ENCODE measurements around the gene ANKRD24. TPM values are rescaled to one million over a fixed set of nuclear protein-coding genes. Genes with fewer than 3 reads are reported as not detected.
"Not testable (repeated sequence)": the region's sequence is repeated elsewhere in the genome, so short reads cannot be mapped to it uniquely, and the experiment has no call there.

Gene ANKRD24
- 1 to 10 TPM; 1.1 to 1.3 TPM for total RNA-seq

DNA sequence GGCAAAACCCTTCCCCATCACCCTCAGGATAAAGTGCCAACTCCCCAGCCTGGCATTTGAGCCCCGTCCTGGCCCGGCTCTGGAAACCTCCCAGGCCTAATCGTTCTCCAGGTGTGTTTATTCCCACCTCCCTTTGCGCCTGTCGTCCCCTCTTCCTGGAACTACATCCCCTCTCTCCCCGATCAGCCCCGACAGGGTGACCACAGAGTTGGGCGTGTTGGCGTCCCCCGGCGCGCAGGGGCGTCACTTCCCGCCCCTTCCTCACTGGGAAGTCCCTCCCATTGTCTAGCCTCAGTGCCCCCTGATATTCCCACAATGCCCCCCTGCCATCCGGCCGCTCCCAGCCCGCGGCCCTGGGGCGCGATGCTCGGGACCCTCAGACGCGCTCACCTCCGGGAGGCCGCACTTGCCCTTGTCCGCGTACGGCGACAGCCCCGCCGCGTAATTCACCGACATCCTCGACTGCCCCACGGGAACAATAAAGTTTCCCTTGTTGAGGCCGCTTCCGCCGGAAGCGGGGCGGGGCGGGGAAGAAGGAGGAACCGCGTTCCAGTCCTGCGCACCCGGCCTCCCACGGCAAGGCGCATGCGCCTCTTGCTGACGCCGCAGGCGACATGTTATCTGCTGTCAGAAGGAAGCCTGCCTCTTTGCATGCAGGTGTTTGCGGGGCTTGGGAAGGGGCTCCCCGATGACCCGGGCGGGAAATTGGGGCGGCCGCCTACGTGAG lies at the start of gene ANKRD24, which contains the start of gene SIRT6:
TSS of gene ANKRD24 (plus strand) at position 606 of the 727 bp plus-strand sequence. CDS start 3,737 bp downstream, outside the sequence.
TSS of gene SIRT6 (minus strand) at position 480 of the 727 bp plus-strand sequence. CDS start at position 456, 24 bp downstream.
- peaks cover 30% of the 10 kb centered on the region for H3K4me1 Mint-ChIP-seq
- CTCF ChIA-PET = no interaction called here

DNA sequence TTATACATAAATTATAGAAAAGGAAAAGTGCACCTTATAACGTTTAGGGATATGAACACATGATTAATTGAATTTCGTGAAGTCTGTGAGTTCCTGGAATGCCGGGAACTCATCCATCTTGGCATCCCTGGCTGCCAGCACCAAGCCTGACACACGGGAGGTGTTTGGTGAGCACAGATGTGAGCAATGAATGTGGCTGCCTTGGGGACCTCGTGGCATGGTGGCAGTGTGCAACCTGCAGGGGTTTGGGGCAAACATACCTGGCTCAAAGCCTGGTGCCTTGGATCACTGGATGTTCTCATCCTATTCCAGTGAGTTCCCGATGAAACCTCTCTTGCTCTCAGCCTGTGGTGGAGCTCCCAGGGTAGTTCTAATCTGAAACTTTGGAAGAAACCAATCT lies 48.1 kb upstream of the ANKRD24 start:
- intact Hi-C loops (cut with DNase I, micrococcal nuclease) = no loop called here
- no peak overlapping the region for H3K4me3 Mint-ChIP-seq
- no peak overlapping the region for H3K27ac Mint-ChIP-seq
- no peak for DNase-seq
- no peaks in the 10 kb centered on the region for H3K27me3 Mint-ChIP-seq
- no peaks in the 10 kb centered on the region for H3K36me3 Mint-ChIP-seq (ENCODE audit: low read depth)
- ChIA-PET CTCF (no interaction called here), POLR2A (no interaction called here)
- no peaks in the 10 kb centered on the region for H3K9me3 Mint-ChIP-seq (ENCODE audit: low read depth)
- no peak for ATAC-seq
- no peaks in the 10 kb centered on the region for H3K4me1 Mint-ChIP-seq

More for the DNA sequence above, at the start of gene ANKRD24, which contains the start of gene SIRT6:
- peak within 1 kb of the TSS; percentile 93 for H3K27ac Mint-ChIP-seq
- DNase-seq = peak; percentile 98
- POLR2A ChIA-PET = no interaction called here
- peak within 1 kb of the TSS; percentile 92 for H3K4me3 Mint-ChIP-seq
- intact Hi-C loops (cut with DNase I, micrococcal nuclease) = loop anchor here in 1 of 2 experiments (1.0 to 5.0 kb wide), 15 partner anchors 58 to 905 kb away; partner anchors contain the start of genes APBA3, CHAF1A, DAPK3 and DOHH
- H3K36me3 Mint-ChIP-seq (ENCODE audit: low read depth) = peaks cover 17% of the 10 kb centered on the region
- no peaks in the 10 kb centered on the region for H3K9me3 Mint-ChIP-seq (ENCODE audit: low read depth)
- no peaks in the 10 kb centered on the region for H3K27me3 Mint-ChIP-seq
- peak; percentile 84 for ATAC-seq

- ATAC-seq; H3K36me3 Mint-ChIP-seq (ENCODE audit: low read depth); H3K27ac Mint-ChIP-seq; DNase-seq; H3K27me3 Mint-ChIP-seq; POLR2A ChIA-PET; H3K9me3 Mint-ChIP-seq (ENCODE audit: low read depth); H3K4me1 Mint-ChIP-seq; H3K4me3 Mint-ChIP-seq; CTCF ChIA-PET: not testable (repeated sequence)
- intact Hi-C loops (cut with DNase I, micrococcal nuclease) = loop anchor here (5.0 kb wide), 2 partner anchors 68 to 148 kb away; partner anchors contain the start of genes EEF2 (in 1 of the 2) and ZBTB7A (in 1 of the 2)
Measured at GRCh38 chr19:4135386-4135785, 47.1 kb upstream of the ANKRD24 start.

DNA sequence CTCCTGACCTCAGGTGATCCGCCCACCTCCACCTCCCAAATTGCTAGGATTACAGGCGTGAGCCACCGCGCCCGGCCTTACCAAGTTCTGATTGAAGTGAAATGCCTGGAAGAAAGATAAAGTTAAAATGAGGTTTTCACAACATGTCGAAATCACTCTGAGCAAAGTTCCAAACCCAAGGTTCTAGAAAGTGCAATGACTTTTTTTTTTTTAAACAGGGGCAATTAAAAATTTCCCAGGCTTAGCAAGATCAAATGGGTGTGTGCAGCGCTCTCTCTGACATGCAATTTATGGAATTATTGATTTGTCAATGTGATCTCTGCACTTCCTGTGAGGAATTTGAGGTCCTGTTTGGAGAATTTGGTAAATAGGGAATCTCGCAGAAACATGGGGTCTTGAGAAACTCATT lies 45.8 kb upstream of the ANKRD24 start:
- Mint-ChIP-seq H3K27ac (no peak overlapping the region), H3K36me3 (ENCODE audit: low read depth) (no peaks in the 10 kb centered on the region), H3K9me3 (ENCODE audit: low read depth) (no peaks in the 10 kb centered on the region), H3K4me1 (peaks cover 10% of the 10 kb centered on the region), H3K27me3 (no peaks in the 10 kb centered on the region), H3K4me3 (no peak overlapping the region)
- intact Hi-C loops (cut with DNase I, micrococcal nuclease) = loop anchor here (5.0 kb wide), 2 partner anchors 69 to 149 kb away; partner anchors contain the start of genes EEF2 (in 1 of the 2) and ZBTB7A (in 1 of the 2)
- ATAC-seq (no peak), DNase-seq (no peak)
- CTCF ChIA-PET = no interaction called here
- POLR2A ChIA-PET = no interaction called here

DNA sequence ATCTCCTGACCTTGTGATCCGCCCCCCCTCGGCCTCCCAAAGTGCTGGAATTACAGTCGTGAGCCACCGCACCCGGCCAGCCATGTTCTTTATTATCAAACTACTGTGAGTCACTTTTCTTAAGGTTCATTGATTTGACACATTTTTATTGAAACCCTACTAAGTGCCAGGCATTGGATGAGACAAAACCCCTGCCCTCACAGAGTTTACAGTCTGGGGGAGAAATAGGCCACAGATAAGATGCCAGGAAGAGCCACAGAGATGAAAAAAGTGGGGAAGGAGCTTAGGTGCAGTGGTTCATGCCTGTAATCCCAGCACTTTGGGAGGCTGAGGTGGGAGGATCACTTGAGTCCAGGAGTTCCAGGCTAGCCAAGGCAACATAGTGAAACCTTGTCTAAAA lies 44.0 kb upstream of the ANKRD24 start:
- intact Hi-C loops (cut with DNase I, micrococcal nuclease) = loop anchor here (5.0 kb wide), 2 partner anchors 71 to 151 kb away; partner anchors contain the start of genes EEF2 (in 1 of the 2) and ZBTB7A (in 1 of the 2)
- CTCF ChIA-PET = interaction anchor here (1.2 to 1.3 kb wide), 2 partner anchors 24 to 63 kb away, joined by 4 read pairs; no protein-coding TSS in a partner anchor

DNA sequence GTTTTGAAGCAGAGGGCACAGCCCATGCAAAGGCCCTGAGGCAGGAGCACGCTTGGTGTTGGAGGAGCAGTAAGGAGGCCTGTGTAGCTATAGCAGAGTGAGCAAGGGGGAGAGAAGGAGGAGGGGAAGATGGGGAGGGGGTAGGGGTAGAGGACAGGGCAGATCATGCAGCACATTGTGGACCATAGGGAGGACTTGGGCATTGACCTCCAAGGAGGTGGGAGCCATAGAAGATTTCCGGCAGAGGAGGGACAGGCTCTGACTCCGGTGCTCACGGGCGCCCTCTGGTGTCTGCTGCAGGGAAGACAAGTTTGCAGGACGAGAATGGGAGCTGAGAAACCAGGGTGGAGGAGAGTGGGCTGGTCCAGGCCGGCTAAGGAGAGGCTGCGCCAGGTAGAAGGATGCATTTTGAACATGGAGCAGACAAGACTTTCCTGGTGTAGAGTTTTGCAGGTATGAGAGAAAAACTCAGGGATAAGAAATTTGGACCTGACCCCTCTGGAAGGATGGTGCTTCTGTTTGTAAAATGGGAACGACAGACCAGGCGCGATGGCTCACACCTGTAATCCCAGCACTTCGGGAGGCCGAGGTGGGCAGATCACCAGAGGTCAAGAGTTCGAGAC lies 42.8 kb upstream of the ANKRD24 start:
- H3K9me3 Mint-ChIP-seq (ENCODE audit: low read depth) = no peaks in the 10 kb centered on the region
- POLR2A ChIA-PET = interaction anchor here (1.1 kb wide), 1 partner anchor 77 kb away, joined by 3 read pairs; no protein-coding TSS in a partner anchor
- intact Hi-C loops (cut with DNase I, micrococcal nuclease) = loop anchor here (1.0 to 10.0 kb wide), 6 partner anchors 15 to 153 kb away; partner anchors contain the start of genes EEF2 (in 1 of the 2), MAP2K2 (in 1 of the 2) and ZBTB7A (in 1 of the 2)
- peak overlapping the region; percentile 34 for H3K27ac Mint-ChIP-seq
- peaks cover 3% of the 10 kb centered on the region for H3K27me3 Mint-ChIP-seq
- H3K4me1 Mint-ChIP-seq = peaks cover 10% of the 10 kb centered on the region
- CTCF ChIA-PET = interaction anchor here (0.6 to 2.3 kb wide), 29 partner anchors 8 to 625 kb away, joined by 3 to 13 read pairs (median 4); partner anchors contain the start of genes CREB3L3, EEF2 and MRPL54
- ATAC-seq = peak; percentile 92
- DNase-seq = peak; percentile 94
- H3K36me3 Mint-ChIP-seq (ENCODE audit: low read depth) = no peaks in the 10 kb centered on the region
- H3K4me3 Mint-ChIP-seq = peak overlapping the region; percentile 23

More for the DNA sequence above, 44.0 kb upstream of the ANKRD24 start:
- Mint-ChIP-seq H3K27me3 (no peaks in the 10 kb centered on the region), H3K4me1 (peaks cover 10% of the 10 kb centered on the region), H3K4me3 (no peak overlapping the region), H3K27ac (no peak overlapping the region), H3K36me3 (ENCODE audit: low read depth) (no peaks in the 10 kb centered on the region), H3K9me3 (ENCODE audit: low read depth) (no peaks in the 10 kb centered on the region)
- ATAC-seq = no peak
- no peak for DNase-seq
- POLR2A ChIA-PET = no interaction called here

DNA sequence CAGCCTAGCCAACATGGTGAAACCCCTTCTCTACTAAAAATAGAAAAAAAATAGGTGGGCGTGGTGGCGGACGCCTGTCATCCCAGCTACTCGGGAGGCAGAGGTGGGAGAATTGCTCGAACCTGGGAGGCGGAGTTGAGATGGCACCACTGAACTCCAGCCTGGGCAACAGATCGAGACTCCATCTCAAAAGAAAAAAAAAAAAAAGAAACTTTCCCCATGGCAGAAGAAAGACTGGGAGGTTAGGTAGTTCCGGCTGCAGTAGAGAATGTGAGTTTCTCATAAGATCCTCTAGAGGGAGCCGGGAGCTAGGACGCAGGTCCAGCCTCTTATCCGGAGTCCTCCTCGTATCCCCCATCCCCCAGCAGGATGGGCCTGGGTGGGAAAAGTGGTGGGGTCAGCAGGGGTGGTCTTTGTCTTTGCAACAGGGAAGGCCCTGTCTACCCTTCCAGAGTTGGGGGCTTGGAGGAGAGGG lies 42.2 kb upstream of the ANKRD24 start:
- ATAC-seq (peak; percentile 89), DNase-seq (peak; percentile 48)
- Mint-ChIP-seq H3K9me3 (ENCODE audit: low read depth) (no peaks in the 10 kb centered on the region), H3K27ac (no peak overlapping the region), H3K4me3 (peak overlapping the region; percentile 23), H3K4me1 (peaks cover 10% of the 10 kb centered on the region), H3K36me3 (ENCODE audit: low read depth) (no peaks in the 10 kb centered on the region), H3K27me3 (peaks cover 4% of the 10 kb centered on the region)
- ChIA-PET POLR2A (interaction anchor here (1.1 kb wide), 1 partner anchor 78 kb away, joined by 3 read pairs; no protein-coding TSS in a partner anchor), CTCF (interaction anchor here (0.6 to 2.3 kb wide), 33 partner anchors 7 to 626 kb away, joined by 3 to 13 read pairs (median 4); partner anchors contain the start of genes APBA3, CREB3L3, EEF2 and MRPL54)
- intact Hi-C loops (cut with DNase I, micrococcal nuclease) = loop anchor here (1.0 to 10.0 kb wide), 2 partner anchors 16 to 65 kb away; partner anchors contain the start of gene MAP2K2 (in 1 of the 2)

DNA sequence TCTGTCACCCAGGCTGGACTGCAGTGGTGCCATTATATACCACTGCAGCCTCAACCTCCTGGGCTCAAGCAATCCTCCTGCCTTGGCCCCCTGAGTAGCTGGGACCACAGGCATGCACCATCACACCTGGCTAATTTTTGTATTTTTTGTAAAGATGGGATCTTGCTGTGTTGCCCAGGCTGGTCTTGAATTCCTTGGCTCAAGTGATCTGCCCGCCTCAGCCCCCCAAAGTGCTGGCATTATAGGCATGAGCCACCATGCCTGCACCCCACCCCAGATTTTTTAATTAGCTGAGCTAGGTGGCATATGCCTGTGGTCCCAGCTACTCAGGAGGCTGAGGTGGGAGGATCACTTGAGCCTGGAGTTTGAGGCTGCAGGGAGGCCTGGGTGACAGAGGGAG lies 39.6 kb upstream of the ANKRD24 start:
- H3K9me3 Mint-ChIP-seq (ENCODE audit: low read depth); CTCF ChIA-PET; ATAC-seq; POLR2A ChIA-PET; H3K36me3 Mint-ChIP-seq (ENCODE audit: low read depth); H3K4me3 Mint-ChIP-seq; DNase-seq; H3K27me3 Mint-ChIP-seq; H3K27ac Mint-ChIP-seq: not testable (repeated sequence)
- intact Hi-C loops (cut with DNase I, micrococcal nuclease) = loop anchor here in 1 of 2 experiments (10.0 kb wide), 1 partner anchor 62 kb away; no protein-coding TSS in a partner anchor
- peaks cover 10% of the 10 kb centered on the region for H3K4me1 Mint-ChIP-seq

DNA sequence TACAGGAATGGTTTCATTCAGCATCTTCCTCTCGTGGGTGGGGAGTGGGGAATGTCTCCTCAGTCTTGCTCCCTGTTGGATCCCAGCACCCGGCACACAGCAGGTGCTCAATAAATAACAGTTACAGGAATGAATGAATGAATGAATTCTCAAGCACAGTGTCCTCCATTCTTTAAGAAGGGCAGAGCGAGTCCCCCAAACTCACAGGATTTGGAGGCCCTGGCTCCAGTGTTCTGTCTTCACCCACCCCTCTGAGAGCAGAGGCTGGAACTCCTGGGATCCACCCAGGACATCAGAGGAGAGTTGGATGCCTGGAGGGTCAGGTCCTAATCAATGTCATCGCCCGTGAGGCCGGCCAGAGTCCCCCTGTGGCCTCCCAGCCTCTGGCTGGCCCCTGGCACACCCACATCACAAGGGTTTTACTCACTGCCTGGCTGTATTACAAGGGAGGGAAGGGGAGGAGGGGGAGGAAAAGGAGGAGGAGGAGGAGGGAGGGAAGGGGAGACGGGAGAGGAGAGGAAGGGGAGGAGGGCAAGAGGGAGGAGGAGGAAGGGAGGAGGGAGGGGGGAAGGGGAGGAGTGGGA lies 37.7 kb upstream of the ANKRD24 start:
- ATAC-seq (no peak), DNase-seq (no peak)
- no peaks in the 10 kb centered on the region for H3K9me3 Mint-ChIP-seq (ENCODE audit: low read depth)
- H3K27me3 Mint-ChIP-seq = peaks cover 10% of the 10 kb centered on the region
- no peak overlapping the region for H3K27ac Mint-ChIP-seq
- H3K4me1 Mint-ChIP-seq = peaks cover 8% of the 10 kb centered on the region
- no peaks in the 10 kb centered on the region for H3K36me3 Mint-ChIP-seq (ENCODE audit: low read depth)
- H3K4me3 Mint-ChIP-seq = no peak overlapping the region
- intact Hi-C loops (cut with DNase I, micrococcal nuclease) = loop anchor here in 1 of 2 experiments (10.0 kb wide), 1 partner anchor 60 kb away; no protein-coding TSS in a partner anchor
- CTCF ChIA-PET = no interaction called here
- POLR2A ChIA-PET = no interaction called here

DNA sequence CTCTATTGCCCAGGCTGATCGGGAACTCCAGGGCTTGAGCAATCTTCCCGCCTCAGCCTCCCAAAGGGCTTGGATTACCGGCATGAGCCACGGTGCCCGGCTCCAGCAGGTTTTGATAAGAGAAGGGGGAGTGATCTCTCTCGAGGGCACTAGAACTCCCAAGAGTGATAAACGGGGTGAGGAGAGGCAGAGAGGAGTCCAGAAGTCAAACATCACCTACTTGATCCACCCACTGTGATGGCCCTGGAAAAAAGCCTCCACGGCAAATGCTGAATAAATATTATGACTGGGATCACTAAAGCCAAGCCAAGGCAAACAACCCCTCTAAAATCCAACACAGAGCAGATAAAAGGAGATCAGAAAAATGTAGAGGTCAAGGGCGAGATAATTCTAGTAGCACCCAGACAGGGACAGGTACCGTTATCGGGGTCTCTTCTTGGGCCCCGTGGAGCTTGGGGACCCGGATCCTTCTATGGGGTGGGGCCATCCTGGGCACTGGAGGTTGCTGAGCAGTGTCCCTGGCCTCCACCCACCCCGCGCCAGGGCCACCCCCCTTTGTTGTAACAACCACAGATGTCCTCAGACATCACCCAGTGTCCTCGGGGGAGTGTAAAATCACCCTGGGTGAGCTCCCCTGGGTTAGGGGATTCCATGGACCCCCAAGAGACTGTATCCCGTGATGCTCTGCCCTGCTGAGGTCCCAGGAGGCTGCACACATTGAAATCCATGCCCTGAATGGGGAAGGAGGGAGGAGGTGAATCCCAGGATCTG lies 32.8 kb upstream of the ANKRD24 start:
- POLR2A ChIA-PET = no interaction called here
- ATAC-seq (no peak), DNase-seq (no peak)
- Mint-ChIP-seq H3K27me3 (peaks cover 10% of the 10 kb centered on the region), H3K36me3 (ENCODE audit: low read depth) (no peaks in the 10 kb centered on the region), H3K4me3 (no peak overlapping the region), H3K4me1 (peaks cover 5% of the 10 kb centered on the region), H3K27ac (no peak overlapping the region), H3K9me3 (ENCODE audit: low read depth) (no peaks in the 10 kb centered on the region)
- intact Hi-C loops (cut with DNase I, micrococcal nuclease) = loop anchor here in 1 of 2 experiments (10.0 kb wide), 1 partner anchor 55 kb away; no protein-coding TSS in a partner anchor
- CTCF ChIA-PET = interaction anchor here (0.5 kb wide), 1 partner anchor 123 kb away, joined by 7 read pairs; no protein-coding TSS in a partner anchor

Measured in activated CD4-positive, alpha-beta T cell treated with anti-CD3 and anti-CD28 coated beads for 36 hours (primary cell).